ENCODE data around the gene SPAG7. TPM values are rescaled to one million over a fixed set of nuclear protein-coding genes. Genes with fewer than 3 reads are reported as not detected.

The SPAG7 gene
- total RNA-seq, 1 experiment from 2014 or later, result 49.9 TPM

GRCh38 chr17:4969047-4969550 is 1.5 kb upstream of the SPAG7 start:
- ChIA-PET CTCF (no interaction called here), RAD21 (ENCODE audit: low non-redundant PET in 1 of 2, low total read pairs in 2 of 2, uncharacterized antibody in 2 of 2, unreplicated experiment in 2 of 2) (interaction anchor here in 1 of 2 experiments (0.5 kb wide), 1 partner anchor 14 kb away, joined by 6 read pairs; no protein-coding TSS in a partner anchor), POLR2A (interaction anchor here (0.8 to 5.0 kb wide), 5 partner anchors 15 to 29 kb away, joined by 3 to 45 read pairs (median 7); partner anchors contain the start of genes CAMTA2, ENO3, PFN1 and RNF167)
- Histone ChIP-seq H3K79me2 (ENCODE audit: insufficient read depth, low read length) (peaks cover 13% of the 10 kb centered on the region; the same call in 1 of the 2 replicates), H3K9me2 (ENCODE audit: insufficient read depth) (no peaks in the 10 kb centered on the region), H3K36me3 (ENCODE audit: control insufficient read depth in 1 of 2, insufficient read depth in 2 of 2, low read length in 2 of 2) (peaks cover 4 to 18% of the 10 kb centered on the region in 2 experiments; a peak in 3 of 4 replicates), H2AFZ (ENCODE audit: low read depth, low read length, poor library complexity, severe bottlenecking) (no peak overlapping the region), H3K27me3 (ENCODE audit: insufficient read depth, low read length) (no peaks in the 10 kb centered on the region), H4K20me1 (ENCODE audit: insufficient read depth) (no peaks in the 10 kb centered on the region), H3K9me3 (ENCODE audit: control insufficient read depth in 1 of 2, insufficient read depth in 1 of 2, low read depth in 1 of 2, low read length in 2 of 2) (no peaks in the 10 kb centered on the region), H3K4me3 (replicated peaks in 1 of 2; ENCODE audit: low read depth in 1 of 2, low read length in 2 of 2) (peak overlapping the region; percentile 1 to 70; a peak in 3 of 4 replicates), H3K9ac (ENCODE audit: low read length) (peak overlapping the region; percentile 80), H3K4me1 (ENCODE audit: control insufficient read depth in 1 of 2, insufficient read depth in 2 of 2, low read length in 2 of 2) (peaks cover 19 to 33% of the 10 kb centered on the region in 2 experiments), H3K27ac (ENCODE audit: low read depth, low read length) (peak overlapping the region; percentile 90), H3K4me2 (ENCODE audit: low read length) (peak overlapping the region; percentile 84)
- no peak for ATAC-seq
- intact Hi-C loops (cut with micrococcal nuclease), result no loop called here
- no TSS peak for BruUV-seq (replicated peaks)
- TF ChIP-seq EGR1 (IDR thresholded peaks at IDR 0.05; ENCODE audit: low read depth) (0 out of 2 replicates have a peak, but pooled peaks have one; percentile 45), ZNF274 (IDR thresholded peaks at IDR 0.05; ENCODE audit: low read depth, low read length) (no peak), CBX3 (IDR thresholded peaks at IDR 0.05; ENCODE audit: low read depth) (no peak), SIN3A (IDR thresholded peaks at IDR 0.05; ENCODE audit: low read depth) (no peak), REST (IDR thresholded peaks at IDR 0.05; ENCODE audit: low read depth) (no peak), POLR2A (IDR thresholded peaks at IDR 0.05; ENCODE audit: borderline replicate concordance, extremely low read depth, insufficient read depth, insufficient read length) (no peak), ZFX (IDR thresholded peaks at IDR 0.05) (no peak), JUND (IDR thresholded peaks at IDR 0.05) (peak; percentile 76), FOSL1 (IDR thresholded peaks at IDR 0.05; ENCODE audit: low read depth) (peak; percentile 78), MAX (IDR thresholded peaks at IDR 0.05) (no peak; the same call in none of the 2 replicates), POLR2AphosphoS5 (IDR thresholded peaks at IDR 0.05; ENCODE audit: low read depth, low read length) (peak; percentile 70), CEBPB (IDR thresholded peaks at IDR 0.05; ENCODE audit: low read depth) (peak; percentile 83; the same call in 1 of the 2 replicates), SP1 (IDR thresholded peaks at IDR 0.05; ENCODE audit: low read depth) (peak; percentile 78)
- DNase-seq (ENCODE audit: low read depth, low spot score), result no peak

Measured in HCT116 (cell line).